A673 (cell line): ENCODE measurements around the gene DSG1. TPM values are rescaled to one million over a fixed set of nuclear protein-coding genes. Genes with fewer than 3 reads are reported as not detected.

ENCODE experiments used
- Bru-seq: library from RNA; stranded (reverse); fragments of 400-500 nt; gene quantifications from one replicate; lab custom pipeline; 2021; lab: Mats Ljungman, UMichigan
- BruChase-seq, 2 experiments: library from RNA; stranded (reverse); fragments of 400-500 nt; gene quantifications; one replicate each; lab custom pipeline; 2021; lab: Mats Ljungman, UMichigan
- BruUV-seq: library from RNA; stranded (reverse); fragments of 400-500 nt; replicated peaks from 2 replicates; lab custom pipeline; 2021; lab: Mats Ljungman, UMichigan
- CTCF ChIA-PET: fragments of 300-600 bp; sonication (Branson Sonifier 250); formaldehyde crosslinking; loops from one replicate; lab custom pipeline; 2022; ENCODE audit warnings: antibody characterized with exemption; lab: Charles Lee
- POLR2A ChIA-PET: fragments of 300-600 bp; sonication (Branson Sonifier 250); formaldehyde crosslinking; loops from one replicate; lab custom pipeline; 2022; ENCODE audit warnings: antibody characterized with exemption; ENCODE audit not compliant: low non-redundant PET; lab: Charles Lee
- DNase-seq: peaks from one replicate; pipeline ENCODE4 v3.0.0-alpha.2; 2015; ENCODE audit warnings: low spot score
- H3K27ac ChIP-seq: fragments of 200-600 bp; sonication (generic); 2 replicates; pipeline ENCODE4 v1.5.1; 2016; ENCODE audit warnings: mixed run types, low read depth, mild to moderate bottlenecking, mixed read lengths, antibody characterized with exemption, low read length; ENCODE audit not compliant: poor library complexity, severe bottlenecking
- H3K27me3 ChIP-seq: fragments of 200-600 bp; sonication (generic); replicated peaks from 2 replicates; pipeline ENCODE4 v1.6.1; 2017; ENCODE audit warnings: mixed run types, low read depth, mild to moderate bottlenecking, mixed read lengths, antibody characterized with exemption, low read length; ENCODE audit not compliant: insufficient read depth, poor library complexity
- H3K36me3 ChIP-seq: fragments of 200-600 bp; sonication (generic); 2 replicates; pipeline ENCODE4 v1.6.1; 2016; ENCODE audit warnings: mixed run types, mild to moderate bottlenecking, mixed read lengths, antibody characterized with exemption, low read length; ENCODE audit not compliant: insufficient read depth, poor library complexity, severe bottlenecking
- H3K4me1 ChIP-seq: fragments of 200-600 bp; sonication (generic); 2 replicates; pipeline ENCODE4 v1.6.1; 2017; ENCODE audit warnings: mixed run types, mild to moderate bottlenecking, mixed read lengths, antibody characterized with exemption, low read length; ENCODE audit not compliant: insufficient read depth, poor library complexity, severe bottlenecking
- H3K4me3 ChIP-seq: fragments of 200-600 bp; sonication (generic); 2 replicates; pipeline ENCODE4 v1.5.1; 2016; ENCODE audit warnings: low read depth, mixed run types, mild to moderate bottlenecking, mixed read lengths, low read length; ENCODE audit not compliant: poor library complexity, severe bottlenecking
- H3K9me3 ChIP-seq: fragments of 200-600 bp; sonication (generic); 2 replicates; pipeline ENCODE4 v1.6.1; 2016; ENCODE audit warnings: mixed run types, low read depth, mild to moderate bottlenecking, mixed read lengths, antibody characterized with exemption, low read length; ENCODE audit not compliant: poor library complexity, severe bottlenecking
- EZH2 ChIP-seq: fragments of 200-600 bp; sonication (generic); IDR thresholded peaks from 2 replicates; pipeline ENCODE4 v1.6.1; 2017; ENCODE audit warnings: borderline replicate concordance, low read depth, mild to moderate bottlenecking, mixed read lengths, antibody characterized with exemption, low read length; ENCODE audit not compliant: poor library complexity, severe bottlenecking
- intact Hi-C: fragments of 100-400 bp; cut with micrococcal nuclease; formaldehyde crosslinking; loops from one replicate; pipeline ENCODE4 v1.10.0; 2022; ENCODE audit not compliant: unreplicated experiment
- long read RNA-seq: library from polyadenylated mRNA; stranded (forward); transcript quantifications from one replicate; pipeline ENCODE4 v2.0.0, GENCODE V29; 2022
- total RNA-seq: library from RNA; stranded (reverse); gene quantifications from 2 replicates; pipeline ENCODE4 v1.2.3, GENCODE V29; 2021
- TF ChIP-seq, protein P1 (sequence below): fragments of 300-800, 200-600 bp; sonication (generic); conservative IDR thresholded peaks from 2 replicates; pipeline ENCODE4 v1.5.1; 2017; ENCODE audit warnings: low read depth, mild to moderate bottlenecking, antibody characterized with exemption, low read length, moderate library complexity, mixed read lengths

Gene DSG1
- not detected in 2 replicates for total RNA-seq
- Bru-seq, nascent RNA = percentile 2 among the genes with signal in this experiment
- BruChase-seq, experiment 1, labeled RNA remaining after a 2-hour chase = not detected
- BruChase-seq, experiment 2, labeled RNA remaining after a 6-hour chase = not detected
- long read RNA-seq = 0 reads

DNA sequence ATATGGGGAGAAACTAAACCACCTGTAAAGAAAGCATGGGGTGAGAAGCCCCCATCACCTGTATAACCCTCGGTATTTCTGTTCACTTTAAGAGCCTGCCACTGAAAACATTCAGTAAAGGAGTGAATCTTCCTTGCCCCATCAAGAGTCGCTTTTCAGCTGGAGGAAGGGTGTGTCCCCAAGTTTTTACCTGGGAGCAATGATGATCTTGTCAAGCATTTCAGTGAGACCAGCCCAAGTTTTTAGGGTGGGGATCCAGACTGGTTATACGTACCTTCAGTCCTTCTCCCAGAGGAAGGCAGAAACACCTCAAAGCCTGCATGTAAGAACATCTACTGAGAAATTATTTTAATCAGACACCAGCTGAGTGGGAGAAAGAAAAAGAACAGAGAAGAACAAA is at the start of gene DSG1:
TSS of gene DSG1 (plus strand) at position 301 of the 400 bp plus-strand sequence. CDS start 141 bp downstream, outside the sequence.
- H3K27me3 ChIP-seq = peaks cover 3% of the 10 kb centered on the region
- H3K27ac ChIP-seq = no peak within 1 kb of the TSS
- intact Hi-C loops = no loop called here
- no peak within 1 kb of the TSS for H3K4me3 ChIP-seq
- H3K36me3 ChIP-seq = no peaks in the 10 kb centered on the region
- no peaks in the 10 kb centered on the region for H3K9me3 ChIP-seq
- DNase-seq = no peak
- TF ChIP-seq EZH2 = no peak
- TF ChIP-seq, protein P1, sequence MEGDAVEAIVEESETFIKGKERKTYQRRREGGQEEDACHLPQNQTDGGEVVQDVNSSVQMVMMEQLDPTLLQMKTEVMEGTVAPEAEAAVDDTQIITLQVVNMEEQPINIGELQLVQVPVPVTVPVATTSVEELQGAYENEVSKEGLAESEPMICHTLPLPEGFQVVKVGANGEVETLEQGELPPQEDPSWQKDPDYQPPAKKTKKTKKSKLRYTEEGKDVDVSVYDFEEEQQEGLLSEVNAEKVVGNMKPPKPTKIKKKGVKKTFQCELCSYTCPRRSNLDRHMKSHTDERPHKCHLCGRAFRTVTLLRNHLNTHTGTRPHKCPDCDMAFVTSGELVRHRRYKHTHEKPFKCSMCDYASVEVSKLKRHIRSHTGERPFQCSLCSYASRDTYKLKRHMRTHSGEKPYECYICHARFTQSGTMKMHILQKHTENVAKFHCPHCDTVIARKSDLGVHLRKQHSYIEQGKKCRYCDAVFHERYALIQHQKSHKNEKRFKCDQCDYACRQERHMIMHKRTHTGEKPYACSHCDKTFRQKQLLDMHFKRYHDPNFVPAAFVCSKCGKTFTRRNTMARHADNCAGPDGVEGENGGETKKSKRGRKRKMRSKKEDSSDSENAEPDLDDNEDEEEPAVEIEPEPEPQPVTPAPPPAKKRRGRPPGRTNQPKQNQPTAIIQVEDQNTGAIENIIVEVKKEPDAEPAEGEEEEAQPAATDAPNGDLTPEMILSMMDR = no peak
- CTCF ChIA-PET = no interaction called here
- H3K4me1 ChIP-seq = no peaks in the 10 kb centered on the region
- no TSS peak for BruUV-seq
- POLR2A ChIA-PET = no interaction called here

DNA sequence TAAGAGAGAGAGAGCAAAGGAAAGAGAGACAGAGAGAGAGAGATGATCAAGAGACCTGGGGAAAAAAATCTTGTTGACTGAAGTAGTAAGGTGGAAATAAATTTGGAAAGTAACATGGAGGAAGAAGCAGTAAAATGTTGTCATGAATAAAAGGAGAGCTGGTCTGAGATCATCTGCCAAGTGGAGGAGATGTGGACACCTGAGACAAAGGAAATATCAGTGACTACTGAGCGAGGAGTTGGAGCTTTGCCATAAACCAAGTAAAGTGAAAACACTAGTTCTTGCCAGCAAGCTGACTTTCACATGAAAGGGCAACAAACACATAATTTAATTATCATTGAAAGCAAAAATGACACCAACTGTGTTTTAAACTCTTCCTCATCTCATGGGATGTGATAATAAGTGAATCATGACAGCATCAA is 49.0 kb upstream of the DSG1 start:
- peaks cover 8% of the 10 kb centered on the region for H3K27me3 ChIP-seq
- DNase-seq = no peak
- H3K27ac ChIP-seq = no peak overlapping the region
- no peaks in the 10 kb centered on the region for H3K9me3 ChIP-seq
- no TSS peak for BruUV-seq
- intact Hi-C loops = no loop called here
- no peaks in the 10 kb centered on the region for H3K4me1 ChIP-seq
- H3K4me3 ChIP-seq = no peak overlapping the region
- ChIA-PET POLR2A (no interaction called here), CTCF (no interaction called here)
- TF ChIP-seq, protein P1 = no peak
- no peak for TF ChIP-seq EZH2
- H3K36me3 ChIP-seq = no peaks in the 10 kb centered on the region

DNA sequence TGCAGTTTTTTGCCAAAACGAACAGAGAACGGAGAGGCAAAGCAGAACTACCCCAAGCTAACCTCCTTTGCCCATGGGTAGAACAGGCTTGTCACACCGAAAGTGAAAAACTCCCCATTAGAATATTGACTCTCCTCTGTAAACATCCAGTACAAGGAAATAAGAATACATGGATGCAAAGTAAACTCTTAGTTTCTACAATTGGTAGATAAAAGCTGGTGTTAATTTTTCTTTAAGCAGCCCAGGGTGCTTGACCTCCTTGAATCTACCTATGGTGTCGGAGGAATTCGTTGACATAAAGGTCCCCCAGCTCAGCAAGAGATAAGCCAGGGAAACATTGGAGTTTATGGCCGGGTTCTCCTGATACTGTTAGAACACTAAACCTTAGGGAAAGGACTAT is 48.4 kb upstream of the DSG1 start:
- TF ChIP-seq EZH2 = no peak
- TF ChIP-seq, protein P1 = no peak
- H3K4me1 ChIP-seq = no peaks in the 10 kb centered on the region
- no peak overlapping the region for H3K27ac ChIP-seq
- no peaks in the 10 kb centered on the region for H3K36me3 ChIP-seq
- no peak overlapping the region for H3K4me3 ChIP-seq
- intact Hi-C loops = no loop called here
- H3K27me3 ChIP-seq = peaks cover 14% of the 10 kb centered on the region
- no peaks in the 10 kb centered on the region for H3K9me3 ChIP-seq
- BruUV-seq = no TSS peak
- ChIA-PET POLR2A (no interaction called here), CTCF (no interaction called here)
- DNase-seq = no peak
